Activated T-helper 1 cell treated with anti-CD3 and anti-CD28 coated beads, Interleukin-12 subunit alpha, Interleukin-12 subunit beta, Interleukin-2, Interleukin-4 antibody, amounts not matched to agents 30 ng/mL and 10 ng/mL and 1 ng/mL, durations not matched to agents 14 hours and 24 hours and 36 hours (primary cell): ENCODE measurements around the gene PDCD7. TPM values are rescaled to one million over a fixed set of nuclear protein-coding genes. Genes with fewer than 3 reads are reported as not detected.
"Not testable (repeated sequence)": the region's sequence is repeated elsewhere in the genome, so short reads cannot be mapped to it uniquely, and the experiment has no call there.

Experiments used
- DNase-seq: peaks from one replicate; pipeline ENCODE4 v3.0.0; 2021; ENCODE audit warnings: low spot score
- H3K27ac Mint-ChIP-seq: one replicate; pipeline ENCODE4 v1.8.0; 2021; ENCODE audit warnings: mild to moderate bottlenecking, mixed read lengths
- H3K27me3 Mint-ChIP-seq: one replicate; pipeline ENCODE4 v1.8.0; 2022; ENCODE audit warnings: mild to moderate bottlenecking, moderate library complexity, mixed read lengths; ENCODE audit not compliant: insufficient read depth
- H3K36me3 Mint-ChIP-seq: one replicate; pipeline ENCODE4 v1.8.0; 2021; ENCODE audit warnings: low read depth, mixed read lengths
- H3K4me1 Mint-ChIP-seq: one replicate; pipeline ENCODE4 v1.8.0; 2021; ENCODE audit warnings: low read depth, mixed read lengths
- H3K4me3 Mint-ChIP-seq: one replicate; pipeline ENCODE4 v1.8.0; 2021; ENCODE audit warnings: mild to moderate bottlenecking, moderate library complexity, mixed read lengths
- H3K9me3 Mint-ChIP-seq: one replicate; pipeline ENCODE4 v1.8.0; 2021; ENCODE audit warnings: mixed read lengths
- intact Hi-C: fragments of 100-400 bp; cut with micrococcal nuclease; formaldehyde crosslinking; loops from one replicate; pipeline ENCODE4 v1.15.1; 2024
- total RNA-seq: library from RNA; stranded (reverse); gene quantifications from 2 replicates; pipeline ENCODE4 v1.2.3, GENCODE V29; 2022

PDCD7 gene
- total RNA-seq, 1 donor from 2014 or later: 54.7 TPM

- no peak overlapping the region for H3K4me3 Mint-ChIP-seq
- intact Hi-C loops: no loop called here
- no peaks in the 10 kb centered on the region for H3K4me1 Mint-ChIP-seq
- no peak overlapping the region for H3K27ac Mint-ChIP-seq
- H3K9me3 Mint-ChIP-seq: no peaks in the 10 kb centered on the region
- H3K36me3 Mint-ChIP-seq: peaks cover 27% of the 10 kb centered on the region
- no peaks in the 10 kb centered on the region for H3K27me3 Mint-ChIP-seq
- no peak for DNase-seq
Observed at GRCh38 chr15:65156692-65157091, 23.1 kb upstream of the PDCD7 start.

DNA sequence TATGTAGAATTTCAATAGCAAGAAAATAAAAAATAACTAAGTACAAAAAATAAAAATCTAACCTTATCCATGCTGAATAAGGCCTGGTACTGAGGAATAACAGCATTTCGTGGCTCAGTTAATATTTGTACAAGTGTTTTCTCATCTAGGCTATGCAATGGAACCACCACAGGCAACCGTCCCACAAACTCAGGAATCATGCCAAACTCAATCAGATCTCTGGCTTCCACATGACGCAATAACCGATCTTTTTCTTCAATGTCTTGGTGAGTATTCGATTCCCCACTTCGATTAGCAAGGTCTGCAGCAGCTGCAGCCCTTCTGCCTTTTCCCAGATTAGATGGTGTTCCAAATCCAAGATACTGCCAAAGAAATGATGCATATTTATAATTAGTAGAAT lies 21.1 kb upstream of the PDCD7 start:
- DNase-seq: no peak
- no peaks in the 10 kb centered on the region for H3K27me3 Mint-ChIP-seq
- intact Hi-C loops: no loop called here
- H3K4me1 Mint-ChIP-seq: no peaks in the 10 kb centered on the region
- H3K27ac Mint-ChIP-seq: no peak overlapping the region
- peaks cover 30% of the 10 kb centered on the region for H3K36me3 Mint-ChIP-seq
- no peak overlapping the region for H3K4me3 Mint-ChIP-seq
- H3K9me3 Mint-ChIP-seq: no peaks in the 10 kb centered on the region

- no peaks in the 10 kb centered on the region for H3K9me3 Mint-ChIP-seq
- H3K4me3 Mint-ChIP-seq: no peak overlapping the region
- H3K4me1 Mint-ChIP-seq: no peaks in the 10 kb centered on the region
- peaks cover 12% of the 10 kb centered on the region for H3K36me3 Mint-ChIP-seq
- no peaks in the 10 kb centered on the region for H3K27me3 Mint-ChIP-seq
- H3K27ac Mint-ChIP-seq: no peak overlapping the region
- intact Hi-C loops: no loop called here
- no peak for DNase-seq
Observed at GRCh38 chr15:65147902-65148301, 14.3 kb upstream of the PDCD7 start.

GRCh38 chr15:65146438-65146837 lies 12.8 kb upstream of the PDCD7 start:
- Mint-ChIP-seq H3K36me3 (peaks cover 8% of the 10 kb centered on the region), H3K4me1 (no peaks in the 10 kb centered on the region), H3K4me3 (no peak overlapping the region), H3K9me3 (no peaks in the 10 kb centered on the region), H3K27me3 (no peaks in the 10 kb centered on the region), H3K27ac (no peak overlapping the region)
- DNase-seq: no peak
- intact Hi-C loops: no loop called here

GRCh38 chr15:65138631-65139030 lies 5.0 kb upstream of the PDCD7 start:
- H3K27ac Mint-ChIP-seq, H3K36me3 Mint-ChIP-seq, H3K4me1 Mint-ChIP-seq, H3K27me3 Mint-ChIP-seq, H3K9me3 Mint-ChIP-seq, DNase-seq, H3K4me3 Mint-ChIP-seq, intact Hi-C loops: not testable (repeated sequence)

DNA sequence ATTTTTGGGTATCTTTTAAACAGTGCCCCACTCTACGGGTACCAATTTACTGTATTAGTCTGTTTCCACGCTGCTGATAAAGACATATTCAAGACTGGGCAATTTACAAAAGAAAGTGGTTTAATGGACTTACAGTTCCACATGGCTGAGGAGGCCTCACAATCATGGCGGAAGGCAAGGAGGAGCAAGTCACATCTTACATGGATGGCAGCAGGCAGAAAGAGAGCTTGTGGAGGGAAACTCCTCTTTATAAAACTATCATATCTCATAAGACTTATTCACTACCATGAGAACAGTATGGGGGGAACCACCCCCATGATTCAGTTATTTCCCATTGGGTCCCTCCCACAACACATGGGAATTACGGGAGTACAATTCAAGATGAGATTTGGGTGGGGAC lies 4.3 kb upstream of the PDCD7 start:
- H3K27me3 Mint-ChIP-seq, DNase-seq, H3K4me3 Mint-ChIP-seq, intact Hi-C loops, H3K9me3 Mint-ChIP-seq, H3K27ac Mint-ChIP-seq, H3K36me3 Mint-ChIP-seq: not testable (repeated sequence)
- peaks cover 10% of the 10 kb centered on the region for H3K4me1 Mint-ChIP-seq

DNA sequence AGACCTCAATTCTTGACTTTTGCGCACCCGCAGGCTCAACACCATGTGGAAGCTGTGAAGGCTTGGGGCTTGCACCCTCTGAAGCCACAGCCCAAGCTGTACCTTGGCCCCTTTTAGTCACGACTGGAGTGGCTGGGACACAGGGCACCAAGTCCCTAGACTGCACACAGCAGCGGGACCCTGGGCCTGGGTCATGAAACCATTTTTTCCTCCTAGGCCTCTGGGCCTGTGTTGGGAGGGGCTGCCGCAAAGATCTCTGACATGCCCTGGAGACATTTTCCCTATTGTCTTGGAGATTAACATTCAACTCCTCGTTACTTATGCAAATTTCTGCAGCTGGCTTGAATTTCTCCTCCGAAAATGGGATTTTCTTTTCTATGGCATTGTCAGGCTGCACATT lies 3.5 kb upstream of the PDCD7 start:
- H3K4me3 Mint-ChIP-seq, H3K27ac Mint-ChIP-seq, H3K9me3 Mint-ChIP-seq, intact Hi-C loops, H3K27me3 Mint-ChIP-seq, DNase-seq, H3K36me3 Mint-ChIP-seq: not testable (repeated sequence)
- peaks cover 14% of the 10 kb centered on the region for H3K4me1 Mint-ChIP-seq

GRCh38 chr15:65134538-65134937 lies 930 bp upstream of the PDCD7 start:
- H3K27me3 Mint-ChIP-seq: peaks cover 2% of the 10 kb centered on the region
- peaks cover 6% of the 10 kb centered on the region for H3K36me3 Mint-ChIP-seq
- H3K4me1 Mint-ChIP-seq: peaks cover 28% of the 10 kb centered on the region
- H3K9me3 Mint-ChIP-seq: peaks cover 7% of the 10 kb centered on the region
- no peak for DNase-seq
- peak overlapping the region; percentile 92 for H3K4me3 Mint-ChIP-seq
- peak overlapping the region; percentile 70 for H3K27ac Mint-ChIP-seq
- intact Hi-C loops: loop anchor here (5.0 kb wide), 1 partner anchor 747 kb away; the partner anchor contains the start of gene TRIP4

GRCh38 chr15:65132878-65133547 lies 595 bp downstream of the PDCD7 start:
- peak; percentile 29 for DNase-seq
- Mint-ChIP-seq H3K36me3 (peaks cover 15% of the 10 kb centered on the region), H3K4me3 (peak overlapping the region; percentile 87), H3K27me3 (peaks cover 2% of the 10 kb centered on the region), H3K27ac (peak overlapping the region; percentile 89), H3K9me3 (peaks cover 7% of the 10 kb centered on the region), H3K4me1 (peaks cover 31% of the 10 kb centered on the region)
- intact Hi-C loops: loop anchor here (1.0 to 5.0 kb wide), 9 partner anchors 52 to 746 kb away; partner anchors contain the start of genes CLPX, MTFMT, PARP16 and RNU5A-1

GRCh38 chr15:65130941-65131340 lies 2.7 kb downstream of the PDCD7 start:
- intact Hi-C loops: loop anchor here (5.0 kb wide), 1 partner anchor 744 kb away; the partner anchor contains the start of gene TRIP4
- no peak for DNase-seq
- peak overlapping the region; percentile 49 for H3K27ac Mint-ChIP-seq
- H3K9me3 Mint-ChIP-seq: no peaks in the 10 kb centered on the region
- H3K4me3 Mint-ChIP-seq: peak overlapping the region; percentile 51
- peaks cover 2% of the 10 kb centered on the region for H3K27me3 Mint-ChIP-seq
- peaks cover 25% of the 10 kb centered on the region for H3K36me3 Mint-ChIP-seq
- peaks cover 31% of the 10 kb centered on the region for H3K4me1 Mint-ChIP-seq

DNA sequence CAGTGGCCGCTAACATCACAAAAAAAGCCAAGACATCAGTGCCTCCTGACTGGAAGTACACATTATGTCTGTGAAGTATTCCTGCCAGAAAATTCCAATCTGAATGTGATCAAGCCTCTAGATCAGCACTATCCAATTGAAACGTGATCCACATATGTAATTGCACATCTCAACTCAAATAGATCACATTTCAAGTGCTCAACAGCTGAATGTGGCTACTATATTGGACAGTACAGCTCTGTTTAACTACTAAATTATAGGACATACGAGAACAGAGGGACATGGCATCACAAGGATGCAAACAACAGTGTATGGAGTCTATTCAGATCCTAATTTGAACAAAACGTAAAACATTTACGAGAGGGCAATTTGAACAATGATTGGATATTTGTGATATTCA lies 18.1 kb downstream of the PDCD7 start:
- peaks cover 5% of the 10 kb centered on the region for H3K4me1 Mint-ChIP-seq
- peaks cover 38% of the 10 kb centered on the region for H3K36me3 Mint-ChIP-seq
- intact Hi-C loops: no loop called here
- DNase-seq: no peak
- no peaks in the 10 kb centered on the region for H3K9me3 Mint-ChIP-seq
- no peak overlapping the region for H3K27ac Mint-ChIP-seq
- no peaks in the 10 kb centered on the region for H3K27me3 Mint-ChIP-seq
- H3K4me3 Mint-ChIP-seq: no peak overlapping the region

DNA sequence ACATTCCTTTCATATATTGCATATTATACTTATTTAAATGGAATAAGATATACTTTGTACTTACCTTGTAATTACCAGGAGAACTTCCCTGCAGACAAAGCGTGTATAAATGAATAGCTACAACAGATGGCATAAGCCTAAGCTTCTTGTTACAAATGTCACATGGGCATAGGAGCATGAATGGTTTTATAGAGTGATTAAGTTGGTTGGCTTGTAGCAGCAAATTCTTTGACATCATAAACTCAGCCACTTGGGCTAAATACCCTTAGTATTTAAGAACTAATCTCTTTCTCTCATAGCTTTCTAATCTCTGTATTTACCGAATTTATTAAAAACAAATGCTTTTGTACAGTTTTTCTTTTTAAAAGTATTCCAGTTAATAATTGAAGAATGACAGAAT lies 18.5 kb downstream of the PDCD7 start, which contains the start of gene UBAP1L:
Gene UBAP1L (minus strand): TSS at position 115 of the 400 bp plus-strand sequence. CDS start 8,985 bp downstream, outside the sequence.
- Mint-ChIP-seq H3K4me1 (peaks cover 5% of the 10 kb centered on the region), H3K27ac (no peak within 1 kb of the TSS), H3K9me3 (no peaks in the 10 kb centered on the region), H3K27me3 (no peaks in the 10 kb centered on the region), H3K4me3 (no peak within 1 kb of the TSS), H3K36me3 (peaks cover 38% of the 10 kb centered on the region)
- DNase-seq: no peak
- intact Hi-C loops: no loop called here

- Mint-ChIP-seq H3K4me3 (no peak overlapping the region), H3K27me3 (no peaks in the 10 kb centered on the region), H3K36me3 (peaks cover 16% of the 10 kb centered on the region), H3K4me1 (no peaks in the 10 kb centered on the region), H3K9me3 (no peaks in the 10 kb centered on the region), H3K27ac (no peak overlapping the region)
- intact Hi-C loops: no loop called here
- no peak for DNase-seq
Observed at GRCh38 chr15:65110676-65111292, 22.8 kb downstream of the PDCD7 start.
